HG03103 (cell line): Measurements from ENCODE around the gene USP10.

ENCODE experiments used
- ATAC-seq: cut with Tn5 transposase; IDR thresholded peaks from one replicate; pipeline ENCODE4 v1.9.1; 2021; ENCODE audit warnings: low read depth; ENCODE audit not compliant: unreplicated experiment

USP10 gene

DNA sequence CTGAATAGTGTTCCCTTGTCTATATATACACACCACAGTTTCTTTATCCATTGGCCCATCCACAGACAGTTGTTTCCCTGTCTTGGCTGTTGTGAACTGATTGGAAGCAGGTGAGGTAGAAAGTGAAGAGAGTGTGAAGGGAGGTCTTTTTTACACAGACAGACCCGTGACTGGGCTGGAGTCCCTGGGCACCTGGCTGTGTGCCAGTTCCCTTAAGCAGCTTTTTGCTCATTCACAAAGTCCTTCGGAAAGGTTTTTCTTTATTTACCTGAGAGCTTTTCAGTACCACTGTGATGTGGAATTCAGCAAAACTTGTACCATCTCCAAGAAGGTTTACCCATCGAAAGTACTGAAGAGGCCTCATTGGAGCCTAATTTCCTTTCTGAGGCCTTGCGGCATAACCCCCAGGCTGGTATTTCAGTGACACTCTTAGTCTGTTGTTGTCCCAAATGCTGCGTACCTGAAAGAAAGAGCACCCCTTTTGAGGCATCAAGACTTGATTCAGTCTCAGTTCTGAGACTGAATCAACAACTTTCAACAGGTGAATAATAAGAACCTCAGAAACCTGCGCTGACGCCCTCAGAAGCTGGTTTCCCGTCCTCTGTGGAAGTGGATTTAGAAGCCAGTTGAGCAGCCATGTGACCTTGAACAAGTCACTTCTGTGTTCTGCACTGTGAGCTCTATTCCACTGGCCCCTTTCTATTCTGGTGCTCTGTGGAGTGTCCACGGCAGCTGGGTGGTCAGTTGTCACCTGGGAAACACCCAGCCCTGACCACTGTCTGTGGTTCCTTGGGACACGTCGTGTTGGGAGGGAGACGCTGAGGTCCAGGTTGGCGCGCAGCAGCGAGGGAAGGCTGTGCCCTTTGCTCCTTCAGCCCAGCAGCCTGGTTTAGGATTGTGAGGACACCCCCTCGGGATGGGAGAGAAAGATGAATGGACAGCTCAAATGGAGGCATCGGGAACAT is 66.1 kb downstream of the USP10 start:
- ATAC-seq, result no peak

DNA sequence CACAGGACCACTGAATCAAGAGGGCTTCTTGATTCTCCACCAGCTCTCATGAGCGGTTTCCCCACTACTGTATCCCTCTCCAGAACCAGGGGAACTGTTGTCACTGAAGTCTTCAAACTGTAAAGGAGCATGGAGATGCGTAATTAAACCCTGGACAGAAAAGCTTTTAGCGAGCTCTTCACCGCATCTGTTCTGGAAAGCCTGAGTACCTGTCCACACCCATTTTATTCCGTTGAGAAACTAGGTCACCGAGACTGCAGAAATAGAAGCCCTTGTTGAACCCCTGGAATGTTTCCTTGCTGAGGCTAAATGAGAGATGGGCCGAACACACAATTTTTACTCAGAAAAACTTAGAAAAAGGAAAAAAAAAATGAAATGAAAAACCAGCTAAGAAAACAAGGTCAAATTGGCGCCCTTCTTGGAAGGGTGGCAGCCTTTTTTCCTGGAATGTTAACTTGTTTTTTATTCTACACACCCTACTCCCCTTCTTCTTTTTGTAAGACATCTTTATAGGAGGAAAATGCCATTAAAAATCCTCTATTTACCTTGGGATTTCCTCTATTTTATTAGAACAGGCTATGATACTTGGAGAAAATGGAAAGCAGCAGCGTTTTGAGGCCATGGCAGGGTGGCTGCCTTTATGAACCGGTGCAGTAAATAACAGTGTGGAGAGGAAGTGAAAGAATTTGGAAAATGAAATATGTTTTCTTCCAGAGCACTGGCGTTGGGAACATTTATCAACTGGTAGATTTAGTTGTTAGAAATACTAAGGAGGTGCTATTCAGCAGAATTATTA is 67.4 kb downstream of the USP10 start:
- ATAC-seq, result no peak

DNA sequence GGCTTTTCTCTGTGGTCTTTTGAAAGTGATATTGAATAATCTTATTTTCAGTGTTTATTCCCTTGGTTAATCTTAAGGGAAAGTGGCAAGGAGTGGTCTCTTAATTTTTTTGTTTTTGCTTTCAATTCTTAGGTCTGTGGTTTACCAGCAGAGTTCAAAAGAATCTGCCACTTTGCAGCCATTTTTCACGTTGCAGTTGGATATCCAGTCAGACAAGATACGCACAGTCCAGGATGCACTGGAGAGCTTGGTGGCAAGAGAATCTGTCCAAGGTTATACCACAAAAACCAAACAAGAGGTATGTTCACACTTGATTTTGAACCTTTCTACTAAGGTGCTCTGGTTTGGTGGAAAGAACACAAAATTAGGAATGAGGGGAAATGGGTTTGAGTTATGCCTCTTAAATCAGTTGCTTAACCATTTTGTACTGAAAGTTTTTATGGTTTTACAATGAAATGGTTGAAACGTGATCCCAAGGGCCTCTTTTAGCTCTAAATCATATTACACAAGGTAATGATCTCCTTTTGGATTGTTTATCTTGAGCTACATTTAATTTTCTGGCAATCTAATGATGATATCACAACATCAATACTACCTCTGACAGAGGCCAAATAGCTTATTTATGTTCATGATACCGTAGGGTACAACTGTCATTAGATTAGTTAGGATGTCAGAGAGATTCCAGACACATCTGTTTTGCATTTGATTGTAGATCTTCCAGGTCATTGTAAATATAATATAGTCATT is 68.4 kb downstream of the USP10 start:
- ATAC-seq, result no peak

DNA sequence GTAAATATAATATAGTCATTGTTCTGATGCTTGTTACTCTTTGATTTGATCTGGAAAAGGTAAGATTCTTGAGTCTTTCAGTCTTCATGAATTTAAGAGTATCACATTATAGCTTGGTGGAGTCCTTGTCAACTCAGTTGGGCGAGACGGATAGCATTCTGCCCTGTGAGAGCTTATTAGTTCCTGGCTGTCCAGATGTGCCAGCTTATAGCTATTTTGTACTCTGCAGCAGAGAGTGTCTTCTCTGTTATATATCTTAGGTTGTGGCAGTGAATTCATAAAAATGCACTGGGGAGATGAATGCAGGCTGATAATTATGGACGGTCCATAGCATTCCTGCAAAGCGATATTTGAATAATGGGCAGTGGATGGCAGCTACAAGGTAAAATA is 69.0 kb downstream of the USP10 start:
- no peak for ATAC-seq

GRCh38 chr16:84769416-84769815 is 69.6 kb downstream of the USP10 start:
- no peak for ATAC-seq

- no peak for ATAC-seq
Measured at GRCh38 chr16:84773312-84773711, 73.5 kb downstream of the USP10 start.

DNA sequence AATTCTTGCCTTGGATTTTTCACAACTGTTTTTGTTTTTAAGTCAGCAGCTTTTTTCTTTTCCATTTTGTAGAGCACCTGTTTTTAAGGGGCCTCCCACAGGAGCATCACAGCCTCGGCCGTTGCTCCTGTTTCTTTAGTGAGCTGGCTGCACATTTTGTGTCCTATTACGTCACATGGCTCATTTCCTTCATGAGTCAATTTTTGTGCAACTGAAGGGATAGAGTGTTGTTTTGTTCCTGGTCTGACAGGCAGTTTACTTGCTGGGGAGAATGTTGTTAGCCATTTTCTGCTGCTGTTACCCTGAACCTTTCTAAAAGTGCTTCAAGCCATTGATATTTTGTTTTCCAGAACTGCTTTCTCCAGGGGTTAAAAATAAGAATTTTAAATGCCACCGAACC is 75.0 kb downstream of the USP10 start:
- ATAC-seq, result no peak

GRCh38 chr16:84775262-84775810 is 75.5 kb downstream of the USP10 start:
- ATAC-seq, result no peak

DNA sequence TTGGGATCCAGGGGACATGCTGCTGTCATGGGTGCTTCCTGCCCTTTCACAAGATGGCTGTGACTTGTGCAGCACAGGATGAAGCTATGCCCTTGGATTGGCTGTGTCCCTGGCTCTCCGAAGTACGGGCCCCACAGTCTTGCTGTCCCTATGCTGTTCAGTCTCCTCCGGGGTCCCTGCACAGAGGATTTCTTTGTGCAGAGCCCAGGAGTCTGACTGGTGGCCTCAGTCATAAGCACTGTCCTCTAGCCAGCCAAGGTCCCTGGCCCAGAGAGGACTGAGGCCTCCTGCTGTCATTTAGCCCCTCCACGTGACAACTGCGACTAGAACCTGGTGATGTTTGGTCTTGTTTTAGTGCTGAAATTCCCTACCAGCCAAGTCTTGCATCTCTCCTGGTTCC is 77.6 kb downstream of the USP10 start:
- no peak for ATAC-seq

GRCh38 chr16:84778720-84779119 is 78.9 kb downstream of the USP10 start:
- no peak for ATAC-seq

DNA sequence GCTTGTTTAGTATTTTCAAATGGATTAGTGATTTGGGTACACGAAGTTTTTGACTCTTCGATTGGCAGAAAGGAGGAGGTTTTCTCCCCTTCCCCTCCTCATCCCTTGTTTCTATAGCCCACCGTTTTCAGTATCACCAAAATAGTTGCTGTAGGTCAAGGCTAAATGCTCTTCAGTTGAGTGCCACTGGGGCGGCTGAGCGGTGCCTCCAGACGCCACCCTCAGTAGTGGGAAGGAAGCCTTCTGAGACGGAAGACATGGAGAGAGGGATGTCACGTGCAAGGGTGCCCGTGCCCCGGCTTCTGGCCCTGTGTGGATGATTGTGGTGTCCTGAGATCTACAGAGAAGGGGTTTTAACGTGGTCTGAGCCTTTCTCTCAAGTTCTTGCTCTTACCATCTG is 80.3 kb downstream of the USP10 start:
- ATAC-seq, result no peak

DNA sequence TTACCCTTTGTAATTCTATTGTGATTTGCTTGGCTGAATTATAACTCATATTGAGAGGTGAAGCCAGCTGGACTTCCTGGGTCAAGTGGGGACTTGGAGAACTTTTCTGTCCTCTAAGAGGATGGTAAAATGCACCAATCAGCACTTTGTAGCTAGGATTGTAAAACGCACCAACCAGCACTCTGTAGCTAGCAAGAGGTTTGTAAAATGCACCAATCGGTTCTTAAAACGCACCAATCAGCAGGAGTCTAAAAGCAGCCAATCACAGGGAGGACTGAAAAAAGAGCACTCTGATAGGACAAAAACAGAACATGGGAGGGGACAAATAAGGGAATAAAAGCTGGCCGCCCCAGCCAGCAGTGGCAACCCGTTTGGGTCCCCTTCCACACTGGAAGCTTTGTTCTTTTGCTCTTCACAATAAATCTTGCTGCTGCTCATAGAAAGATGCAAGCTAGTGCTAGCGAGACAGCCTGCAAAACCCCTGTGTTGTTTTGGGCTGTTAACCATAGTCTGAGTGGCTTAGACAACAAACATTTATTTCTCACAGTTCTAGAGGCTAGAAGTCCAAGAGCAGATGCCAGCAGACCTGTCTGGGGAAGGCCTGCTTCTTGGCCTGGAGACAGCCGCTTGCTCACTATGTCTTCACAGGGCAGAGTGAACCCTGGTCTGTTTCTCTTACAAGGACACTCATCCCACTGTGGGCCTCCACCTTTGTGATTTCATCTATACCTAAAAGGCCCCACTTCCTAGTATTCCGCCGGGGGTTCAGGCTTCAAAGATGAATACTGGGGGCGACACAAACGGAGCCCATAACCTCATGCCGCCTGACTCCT is 81.0 kb downstream of the USP10 start:
- no peak for ATAC-seq

DNA sequence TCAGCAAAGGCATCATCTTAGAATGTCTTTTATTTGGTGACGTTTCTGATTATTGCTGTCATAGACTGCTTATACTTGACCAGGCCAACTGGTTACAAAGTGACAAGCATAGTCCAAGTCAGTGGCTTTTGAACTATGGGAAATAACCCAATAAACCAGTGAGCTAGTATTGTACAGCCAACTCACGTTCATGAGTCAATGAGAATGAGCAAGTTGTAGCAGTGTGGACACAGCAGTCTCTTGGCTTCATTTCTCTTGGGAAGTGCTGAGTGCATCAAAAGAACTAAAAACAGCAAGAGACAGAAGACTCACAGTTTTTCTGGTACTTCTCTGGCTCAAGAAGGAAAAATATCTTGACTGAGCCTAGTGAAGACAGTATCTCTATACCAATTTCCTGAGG is 83.0 kb downstream of the USP10 start:
- ATAC-seq, result no peak

DNA sequence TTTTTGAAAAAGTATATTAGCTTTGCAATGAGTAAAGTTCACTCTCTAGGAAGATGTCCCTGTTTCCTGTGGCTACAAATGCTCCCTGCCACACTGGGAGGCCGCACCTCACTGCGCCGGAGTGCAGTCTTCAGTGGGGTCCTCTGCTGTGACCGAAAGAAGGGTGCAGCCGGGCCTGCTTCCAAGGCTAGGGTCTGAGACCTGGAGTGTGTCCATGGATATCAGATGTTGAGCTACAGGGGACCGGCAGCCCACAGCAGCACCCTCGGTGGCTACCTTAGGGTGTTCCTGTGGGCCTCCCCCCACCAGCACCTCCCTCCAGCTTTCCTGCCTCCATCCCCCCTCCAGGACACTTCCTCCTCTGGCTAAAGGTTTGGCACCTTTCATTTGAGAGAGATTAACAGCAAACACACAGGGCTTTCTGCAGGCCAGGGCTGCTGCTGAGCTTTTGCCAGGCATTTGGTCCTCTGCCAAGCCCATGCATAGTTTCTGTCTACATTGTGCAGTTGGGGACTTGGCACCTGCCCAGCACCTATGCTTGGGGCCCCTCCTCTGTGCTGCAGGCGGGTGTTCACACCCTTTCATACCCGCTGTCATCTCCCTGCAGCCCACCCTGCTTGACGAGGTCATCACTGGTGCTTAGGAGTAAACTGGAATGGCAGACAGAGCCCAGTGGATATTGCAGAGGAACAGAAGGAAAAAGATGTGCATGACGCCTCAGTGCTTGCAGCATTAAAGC is 86.2 kb downstream of the USP10 start:
- no peak for ATAC-seq

- no peak for ATAC-seq
Measured at GRCh38 chr16:84786605-84787262, 86.9 kb downstream of the USP10 start.

DNA sequence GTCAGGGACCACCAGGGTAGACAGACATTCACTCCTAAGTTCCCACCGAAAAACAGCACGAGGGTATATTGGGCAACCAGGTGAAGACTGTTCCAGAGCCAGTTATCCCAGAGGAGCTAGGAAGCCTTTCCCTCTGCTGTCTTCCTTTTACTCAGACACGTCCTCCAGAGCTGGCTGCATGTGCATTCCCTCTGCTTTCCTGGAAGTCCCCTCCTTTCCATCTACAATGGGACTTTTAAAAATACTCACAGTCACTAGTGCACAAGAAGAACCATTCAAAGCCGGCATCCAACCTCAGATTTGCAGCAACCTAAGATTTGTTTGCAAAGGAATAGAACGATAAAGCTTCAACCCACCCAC is 87.4 kb downstream of the USP10 start:
- ATAC-seq, result no peak

DNA sequence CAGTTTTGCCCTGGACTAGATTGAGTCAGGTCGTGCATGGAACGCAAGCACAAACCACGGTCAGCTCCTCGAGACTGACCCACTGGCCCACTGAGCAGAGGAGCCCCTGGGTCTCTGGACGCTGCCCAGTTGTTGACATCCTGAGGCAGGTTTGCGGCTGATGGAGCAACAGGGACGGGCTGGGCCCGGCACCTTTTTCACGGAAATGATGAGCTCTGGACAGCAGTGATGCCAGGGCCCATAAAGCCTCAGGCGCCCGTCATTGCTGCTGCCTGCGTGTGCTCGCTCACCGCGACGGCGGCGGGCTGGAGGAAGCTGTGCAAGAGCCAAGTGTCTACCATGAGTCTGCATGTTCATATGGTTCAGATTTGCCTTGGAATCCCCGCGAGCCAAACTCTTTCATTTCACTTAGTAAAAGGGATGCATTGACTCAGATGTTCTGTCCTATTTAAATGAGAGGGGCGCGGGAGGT is 89.2 kb downstream of the USP10 start:
- no peak for ATAC-seq

GRCh38 chr16:84789431-84789830 is 89.6 kb downstream of the USP10 start:
- ATAC-seq, result no peak

DNA sequence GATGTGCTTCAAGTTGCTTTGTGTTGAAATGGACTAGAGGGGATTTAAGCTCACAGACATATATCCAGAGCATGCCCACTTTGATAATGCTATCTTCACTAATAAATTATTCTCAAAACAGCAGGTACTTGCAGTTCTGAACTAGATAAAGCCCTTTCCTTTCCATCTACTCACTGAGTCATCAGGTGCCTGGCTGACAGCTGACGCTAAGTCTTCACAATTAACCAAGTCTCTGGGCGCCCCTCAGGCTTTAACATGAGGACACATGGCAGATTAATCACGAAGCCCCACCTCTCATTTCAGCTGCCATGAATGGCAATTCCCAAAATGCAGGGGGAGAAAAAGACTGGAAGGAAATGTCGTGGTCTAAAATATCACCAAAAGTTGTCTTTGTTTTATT is 90.5 kb downstream of the USP10 start:
- ATAC-seq, result no peak
